ENCODE data around the gene MIGA2.

Gene MIGA2

GRCh38 chr9:129071526-129072126 is 35.2 kb downstream of the MIGA2 start:
- WGBS (ENCODE audit: insufficient coverage) = 46% methylated on average over 9 of the region's 10 CpGs
- peaks cover 4 to 39% (median 15%) of the 10 kb centered on the region in 4 experiments for H3K36me3 ChIP-seq (ENCODE audit: control insufficient read depth in 4 of 4, insufficient read depth in 4 of 4, low read length in 3 of 4)
- ChIA-PET CTCF (no interaction called here), POLR2A (no interaction called here)
- H3K9me3 ChIP-seq (ENCODE audit: control extremely low read depth in 1 of 5, control insufficient read depth in 4 of 5, insufficient read depth in 2 of 5, low read depth in 1 of 5, low read length in 4 of 5) = no peaks in the 10 kb centered on the region
- H3K4me1 ChIP-seq (ENCODE audit: control extremely low read depth in 1 of 4, control insufficient read depth in 4 of 4, insufficient read depth in 4 of 4, low read length in 3 of 4) = peaks cover 2 to 54% (median 46%) of the 10 kb centered on the region in 4 experiments
- peak overlapping the region in 1 of 2 experiments; percentile 82 for H3K27ac ChIP-seq (ENCODE audit: insufficient read depth in 1 of 2, low read depth in 1 of 2, low read length in 2 of 2, poor library complexity in 1 of 2, severe bottlenecking in 2 of 2)
- DNase-seq = peak in 2 of 3 donors; percentile 52 to 62
- H3K4me3 ChIP-seq (ENCODE audit: control insufficient read depth in 1 of 7, extremely low read depth in 1 of 7, insufficient read depth in 4 of 7, low read depth in 2 of 7, low read length in 6 of 7) = peak overlapping the region in 1 of 7 experiments; percentile 37
- H3K27me3 ChIP-seq (replicated peaks in 2 of 5; ENCODE audit: control insufficient read depth in 4 of 5, insufficient read depth in 5 of 5, low read length in 4 of 5) = no peaks in the 10 kb centered on the region

GRCh38 chr9:129072171-129072570 is 35.7 kb downstream of the MIGA2 start:
- ChIA-PET CTCF (no interaction called here), POLR2A (no interaction called here)
- Histone ChIP-seq H3K4me1 (ENCODE audit: control extremely low read depth in 1 of 4, control insufficient read depth in 4 of 4, insufficient read depth in 4 of 4, low read length in 3 of 4) (peaks cover 2 to 54% (median 46%) of the 10 kb centered on the region in 4 experiments), H3K4me3 (ENCODE audit: control insufficient read depth in 1 of 7, extremely low read depth in 1 of 7, insufficient read depth in 4 of 7, low read depth in 2 of 7, low read length in 6 of 7) (peak overlapping the region in 2 of 7 experiments; percentile 24 to 37), H3K36me3 (ENCODE audit: control insufficient read depth in 4 of 4, insufficient read depth in 4 of 4, low read length in 3 of 4) (peaks cover 3 to 38% (median 13%) of the 10 kb centered on the region in 4 experiments), H3K27ac (ENCODE audit: insufficient read depth in 1 of 2, low read depth in 1 of 2, low read length in 2 of 2, poor library complexity in 1 of 2, severe bottlenecking in 2 of 2) (no peak overlapping the region), H3K9me3 (ENCODE audit: control extremely low read depth in 1 of 5, control insufficient read depth in 4 of 5, insufficient read depth in 2 of 5, low read depth in 1 of 5, low read length in 4 of 5) (no peaks in the 10 kb centered on the region), H3K27me3 (replicated peaks in 2 of 5; ENCODE audit: control insufficient read depth in 4 of 5, insufficient read depth in 5 of 5, low read length in 4 of 5) (no peaks in the 10 kb centered on the region)
- 93% methylated on average over 7 of the region's 9 CpGs for WGBS (ENCODE audit: insufficient coverage)
- DNase-seq = no peak

GRCh38 chr9:129073404-129073803 is 37.0 kb downstream of the MIGA2 start:
- no peaks in the 10 kb centered on the region for H3K9me3 ChIP-seq (ENCODE audit: control extremely low read depth in 1 of 5, control insufficient read depth in 4 of 5, insufficient read depth in 2 of 5, low read depth in 1 of 5, low read length in 4 of 5)
- WGBS (ENCODE audit: insufficient coverage) = 92% methylated on average over 5 of the region's 8 CpGs
- no peaks in the 10 kb centered on the region for H3K27me3 ChIP-seq (replicated peaks in 2 of 5; ENCODE audit: control insufficient read depth in 4 of 5, insufficient read depth in 5 of 5, low read length in 4 of 5)
- H3K4me1 ChIP-seq (ENCODE audit: control extremely low read depth in 1 of 4, control insufficient read depth in 4 of 4, insufficient read depth in 4 of 4, low read length in 3 of 4) = peaks cover 2 to 42% (median 38%) of the 10 kb centered on the region in 4 experiments
- H3K4me3 ChIP-seq (ENCODE audit: control insufficient read depth in 1 of 7, extremely low read depth in 1 of 7, insufficient read depth in 4 of 7, low read depth in 2 of 7, low read length in 6 of 7) = no peak overlapping the region
- H3K36me3 ChIP-seq (ENCODE audit: control insufficient read depth in 4 of 4, insufficient read depth in 4 of 4, low read length in 3 of 4) = peaks cover 0 to 25% (median 3%) of the 10 kb centered on the region in 4 experiments
- ChIA-PET POLR2A (no interaction called here), CTCF (interaction anchor here (1.1 to 1.4 kb wide), 2 partner anchors 10 to 28 kb away, joined by 4 to 5 read pairs; no protein-coding TSS in a partner anchor)
- no peak for DNase-seq
- H3K27ac ChIP-seq (ENCODE audit: insufficient read depth in 1 of 2, low read depth in 1 of 2, low read length in 2 of 2, poor library complexity in 1 of 2, severe bottlenecking in 2 of 2) = no peak overlapping the region

- H3K9me3 ChIP-seq (ENCODE audit: control extremely low read depth in 1 of 5, control insufficient read depth in 4 of 5, insufficient read depth in 2 of 5, low read depth in 1 of 5, low read length in 4 of 5) = no peaks in the 10 kb centered on the region
- no peaks in the 10 kb centered on the region for H3K27me3 ChIP-seq (replicated peaks in 2 of 5; ENCODE audit: control insufficient read depth in 4 of 5, insufficient read depth in 5 of 5, low read length in 4 of 5)
- POLR2A ChIA-PET = no interaction called here
- peaks cover 0 to 35% (median 32%) of the 10 kb centered on the region in 4 experiments for H3K4me1 ChIP-seq (ENCODE audit: control extremely low read depth in 1 of 4, control insufficient read depth in 4 of 4, insufficient read depth in 4 of 4, low read length in 3 of 4)
- H3K27ac ChIP-seq (ENCODE audit: insufficient read depth in 1 of 2, low read depth in 1 of 2, low read length in 2 of 2, poor library complexity in 1 of 2, severe bottlenecking in 2 of 2) = no peak overlapping the region
- DNase-seq = no peak
- H3K36me3 ChIP-seq (ENCODE audit: control insufficient read depth in 4 of 4, insufficient read depth in 4 of 4, low read length in 3 of 4) = peaks cover 0 to 19% (median 2%) of the 10 kb centered on the region in 4 experiments
- CTCF ChIA-PET = interaction anchor here (0.6 to 1.4 kb wide), 3 partner anchors 16 to 35 kb away, joined by 3 to 4 read pairs (median 3); no protein-coding TSS in a partner anchor
- no peak overlapping the region for H3K4me3 ChIP-seq (ENCODE audit: control insufficient read depth in 1 of 7, extremely low read depth in 1 of 7, insufficient read depth in 4 of 7, low read depth in 2 of 7, low read length in 6 of 7)
- no CpG with 5 or more reads among the region's 3 CpGs for WGBS (ENCODE audit: insufficient coverage)
Observed at GRCh38 chr9:129074106-129074505, 37.7 kb downstream of the MIGA2 start.

DNA sequence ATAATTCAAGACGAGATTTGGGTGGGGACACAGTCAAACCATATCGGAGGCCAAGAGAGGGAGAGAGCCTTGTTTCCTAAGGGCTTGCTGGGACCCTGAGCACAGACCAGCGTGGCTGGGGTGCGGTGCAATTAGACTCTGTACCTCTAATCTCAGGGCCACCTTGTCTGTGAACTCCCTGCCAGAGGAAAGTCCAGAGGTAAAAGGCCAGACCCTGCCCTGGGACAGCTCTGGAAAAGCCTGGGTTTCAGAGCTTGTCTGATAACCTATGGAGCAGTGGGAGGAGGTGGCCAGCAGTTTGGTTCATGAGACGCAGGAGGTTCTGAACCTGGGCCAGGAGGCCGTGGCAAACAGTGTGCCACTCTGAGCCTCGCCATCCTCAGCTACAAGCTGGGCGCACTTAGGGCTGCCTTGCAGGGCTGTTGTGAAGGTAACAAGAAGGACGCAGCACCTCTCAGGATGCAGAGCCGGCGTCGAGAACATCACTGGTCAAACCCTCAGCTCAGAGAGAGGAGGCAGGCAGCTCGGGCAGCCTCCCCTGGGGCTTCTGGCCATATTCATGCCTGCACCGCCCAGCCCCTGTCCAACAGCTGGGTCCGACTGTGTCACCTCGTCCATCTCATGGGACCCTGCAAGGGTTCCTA is 39.7 kb downstream of the MIGA2 start:
- DNase-seq = no peak
- no peak overlapping the region for H3K27ac ChIP-seq (ENCODE audit: insufficient read depth in 1 of 2, low read depth in 1 of 2, low read length in 2 of 2, poor library complexity in 1 of 2, severe bottlenecking in 2 of 2)
- no peak overlapping the region for H3K4me3 ChIP-seq (ENCODE audit: control insufficient read depth in 1 of 7, extremely low read depth in 1 of 7, insufficient read depth in 4 of 7, low read depth in 2 of 7, low read length in 6 of 7)
- ChIA-PET POLR2A (no interaction called here), CTCF (no interaction called here)
- H3K27me3 ChIP-seq (replicated peaks in 2 of 5; ENCODE audit: control insufficient read depth in 4 of 5, insufficient read depth in 5 of 5, low read length in 4 of 5) = no peaks in the 10 kb centered on the region
- no peaks in the 10 kb centered on the region for H3K9me3 ChIP-seq (ENCODE audit: control extremely low read depth in 1 of 5, control insufficient read depth in 4 of 5, insufficient read depth in 2 of 5, low read depth in 1 of 5, low read length in 4 of 5)
- peaks cover 0 to 5% (median under 1%) of the 10 kb centered on the region in 4 experiments for H3K36me3 ChIP-seq (ENCODE audit: control insufficient read depth in 4 of 4, insufficient read depth in 4 of 4, low read length in 3 of 4)
- peaks cover 0 to 23% (median 22%) of the 10 kb centered on the region in 4 experiments for H3K4me1 ChIP-seq (ENCODE audit: control extremely low read depth in 1 of 4, control insufficient read depth in 4 of 4, insufficient read depth in 4 of 4, low read length in 3 of 4)
- 97% methylated on average over 16 of the region's 16 CpGs for WGBS (ENCODE audit: insufficient coverage)

DNA sequence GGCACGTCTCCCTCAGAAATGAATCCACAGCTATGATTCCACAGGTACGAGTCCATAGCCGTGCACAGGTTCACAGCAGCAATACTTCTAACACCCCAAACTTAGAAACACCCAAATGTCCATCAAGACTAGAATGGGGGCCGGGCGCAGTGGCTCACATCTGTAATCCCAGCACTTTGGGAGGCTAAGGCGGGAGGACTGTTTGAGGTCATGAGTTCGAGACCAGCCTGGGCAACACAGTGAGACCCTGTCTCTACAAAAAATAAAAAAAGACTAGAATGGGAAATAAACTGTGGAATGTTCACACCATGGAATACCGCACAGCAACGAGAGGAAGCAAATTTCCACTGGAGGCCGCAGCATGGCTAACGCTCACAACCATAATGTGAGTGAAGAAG is 40.2 kb downstream of the MIGA2 start:
- no peak overlapping the region for H3K27ac ChIP-seq (ENCODE audit: insufficient read depth in 1 of 2, low read depth in 1 of 2, low read length in 2 of 2, poor library complexity in 1 of 2, severe bottlenecking in 2 of 2)
- H3K9me3 ChIP-seq (ENCODE audit: control extremely low read depth in 1 of 5, control insufficient read depth in 4 of 5, insufficient read depth in 2 of 5, low read depth in 1 of 5, low read length in 4 of 5) = no peaks in the 10 kb centered on the region
- peaks cover 0 to 22% (median 20%) of the 10 kb centered on the region in 4 experiments for H3K4me1 ChIP-seq (ENCODE audit: control extremely low read depth in 1 of 4, control insufficient read depth in 4 of 4, insufficient read depth in 4 of 4, low read length in 3 of 4)
- ChIA-PET CTCF (no interaction called here), POLR2A (no interaction called here)
- H3K36me3 ChIP-seq (ENCODE audit: control insufficient read depth in 4 of 4, insufficient read depth in 4 of 4, low read length in 3 of 4) = no peaks in the 10 kb centered on the region
- 96% methylated on average over 9 of the region's 11 CpGs for WGBS (ENCODE audit: insufficient coverage)
- H3K4me3 ChIP-seq (ENCODE audit: control insufficient read depth in 1 of 7, extremely low read depth in 1 of 7, insufficient read depth in 4 of 7, low read depth in 2 of 7, low read length in 6 of 7) = no peak overlapping the region
- H3K27me3 ChIP-seq (replicated peaks in 2 of 5; ENCODE audit: control insufficient read depth in 4 of 5, insufficient read depth in 5 of 5, low read length in 4 of 5) = no peaks in the 10 kb centered on the region
- DNase-seq = no peak

DNA sequence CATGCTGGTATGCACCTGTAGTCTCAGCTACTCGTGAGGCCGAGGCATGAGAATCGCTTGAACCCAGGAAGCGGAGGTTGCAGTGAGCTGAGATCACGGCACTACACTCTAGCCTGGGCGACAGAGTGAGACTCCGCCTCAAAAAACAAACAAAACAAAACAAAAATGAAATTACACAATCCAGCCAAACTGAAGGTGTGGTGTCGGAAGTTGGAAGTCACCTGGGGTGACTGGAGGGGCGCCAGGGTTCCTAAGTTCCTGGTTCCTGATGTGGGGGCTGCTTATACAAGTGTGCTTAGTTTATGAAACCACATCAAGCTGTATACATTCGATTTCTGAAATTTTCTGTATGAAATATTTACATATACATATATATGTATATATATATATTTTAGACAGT is 40.8 kb downstream of the MIGA2 start:
- H3K27ac ChIP-seq (ENCODE audit: insufficient read depth in 1 of 2, low read depth in 1 of 2, low read length in 2 of 2, poor library complexity in 1 of 2, severe bottlenecking in 2 of 2) = no peak overlapping the region
- H3K4me1 ChIP-seq (ENCODE audit: control extremely low read depth in 1 of 4, control insufficient read depth in 4 of 4, insufficient read depth in 4 of 4, low read length in 3 of 4) = peaks cover 2 to 22% (median 20%) of the 10 kb centered on the region in 4 experiments
- DNase-seq = no peak
- ChIA-PET CTCF (no interaction called here), POLR2A (no interaction called here)
- no peak overlapping the region for H3K4me3 ChIP-seq (ENCODE audit: control insufficient read depth in 1 of 7, extremely low read depth in 1 of 7, insufficient read depth in 4 of 7, low read depth in 2 of 7, low read length in 6 of 7)
- 90% methylated on average over 2 of the region's 10 CpGs for WGBS (ENCODE audit: insufficient coverage)
- H3K27me3 ChIP-seq (replicated peaks in 2 of 5; ENCODE audit: control insufficient read depth in 4 of 5, insufficient read depth in 5 of 5, low read length in 4 of 5) = no peaks in the 10 kb centered on the region
- H3K36me3 ChIP-seq (ENCODE audit: control insufficient read depth in 4 of 4, insufficient read depth in 4 of 4, low read length in 3 of 4) = no peaks in the 10 kb centered on the region
- no peaks in the 10 kb centered on the region for H3K9me3 ChIP-seq (ENCODE audit: control extremely low read depth in 1 of 5, control insufficient read depth in 4 of 5, insufficient read depth in 2 of 5, low read depth in 1 of 5, low read length in 4 of 5)

All from common myeloid progenitor, CD34-positive (primary cell).